Cerebellar nuclear complex (tissue), 1 donor: ENCODE measurements around the gene SETD5.

Experiments used
- DNase-seq, 2 experiments: peaks; one replicate each; lab custom pipeline; 2025; lab: John Stamatoyannopoulos, UW

Gene SETD5

DNA sequence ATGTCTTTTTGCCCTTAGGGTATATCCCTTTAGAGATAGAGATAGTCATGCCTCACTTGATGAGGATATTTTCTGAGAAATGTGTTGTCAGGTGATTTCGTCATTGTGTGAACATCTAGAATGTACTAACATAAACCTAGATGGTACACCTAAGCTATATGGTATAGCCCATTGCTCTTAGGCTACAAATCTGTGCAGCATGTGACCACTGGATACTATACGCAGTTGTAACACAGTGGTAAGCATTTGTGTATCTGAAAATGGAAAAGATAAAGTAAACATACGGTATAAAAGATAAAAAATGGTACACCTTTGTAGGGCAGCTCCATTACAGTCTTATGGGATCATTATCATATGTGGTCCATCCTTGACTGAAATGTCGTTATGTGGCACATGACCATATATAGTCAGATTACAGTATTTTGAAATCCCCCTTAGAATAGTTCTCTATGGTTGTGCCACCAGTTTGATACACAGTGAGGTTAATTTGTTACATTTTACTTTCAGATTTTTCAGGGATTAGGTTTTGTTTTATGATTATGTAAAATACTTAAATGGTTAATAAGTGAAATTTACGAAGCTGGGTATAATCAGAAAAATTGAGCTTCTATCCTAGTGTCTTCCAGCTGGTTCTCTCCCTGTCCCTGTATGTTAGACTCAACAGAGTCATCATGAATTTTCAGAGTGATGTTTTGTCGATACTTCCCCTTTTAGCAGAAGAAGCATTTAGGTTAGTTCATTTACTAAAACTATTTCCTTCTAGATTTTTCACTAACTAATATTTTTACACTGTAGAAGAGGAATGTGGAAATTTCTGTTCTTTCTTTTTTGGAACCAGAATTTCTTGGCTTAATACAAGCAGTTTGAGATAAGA is 12.8 kb downstream of the SETD5 start:
- no peak for DNase-seq

DNA sequence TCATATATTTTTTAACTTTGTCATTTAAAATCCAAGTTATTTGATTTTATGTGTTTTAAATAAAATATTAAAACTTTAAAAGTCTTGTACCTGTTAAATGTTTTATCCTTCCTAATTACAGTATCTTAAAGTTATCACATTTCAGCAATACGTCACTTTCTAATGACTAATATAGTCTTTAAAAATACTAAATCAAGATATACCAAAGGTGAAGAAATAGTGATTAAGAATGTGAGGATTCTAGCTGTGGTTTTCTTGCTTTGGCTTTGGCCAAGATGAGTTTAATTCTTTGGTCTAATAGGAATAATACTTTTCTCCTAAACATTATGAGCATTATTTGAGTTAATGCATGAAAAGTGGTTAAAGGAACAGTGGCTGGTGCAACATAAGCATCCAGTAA is 13.9 kb downstream of the SETD5 start:
- no peak for DNase-seq

DNA sequence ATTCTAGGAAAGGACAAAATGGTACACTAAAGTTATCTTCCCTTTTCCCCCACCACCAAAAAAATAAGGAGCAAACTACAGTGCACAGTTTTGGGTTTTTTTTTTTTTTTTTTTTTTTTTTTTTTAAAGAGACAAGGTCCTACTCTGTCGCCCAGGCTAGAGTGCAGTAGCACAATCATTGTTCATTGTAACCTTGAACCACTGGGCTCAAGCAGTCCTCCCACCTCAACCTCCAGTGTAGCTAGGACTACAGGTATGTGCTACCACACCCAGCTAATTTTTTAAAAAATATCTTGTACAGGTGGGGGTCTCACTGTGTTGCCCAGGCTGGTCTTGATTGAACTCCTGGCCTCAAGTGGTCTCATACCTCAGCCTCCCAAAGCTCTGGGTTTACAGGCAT is 14.9 kb downstream of the SETD5 start:
- DNase-seq: no peak

DNA sequence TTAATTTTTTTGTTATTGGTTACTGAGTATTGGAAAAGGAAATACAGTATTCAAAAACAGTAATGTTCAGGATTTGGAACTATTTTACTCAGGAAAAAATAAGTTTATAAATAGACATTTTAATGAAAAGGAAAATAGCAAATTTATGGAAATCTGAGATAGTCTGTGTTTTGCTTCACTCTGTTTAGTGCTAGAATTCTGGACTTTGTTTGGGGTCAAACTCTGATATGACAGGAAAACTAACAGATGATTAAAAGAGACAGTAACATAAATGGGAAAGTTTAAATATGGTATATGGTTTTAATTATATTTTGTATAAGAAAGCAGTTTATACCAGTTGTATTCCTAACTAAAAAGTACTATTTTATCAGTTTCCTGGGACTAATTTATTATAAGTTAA is 17.4 kb downstream of the SETD5 start:
- no peak for DNase-seq

DNA sequence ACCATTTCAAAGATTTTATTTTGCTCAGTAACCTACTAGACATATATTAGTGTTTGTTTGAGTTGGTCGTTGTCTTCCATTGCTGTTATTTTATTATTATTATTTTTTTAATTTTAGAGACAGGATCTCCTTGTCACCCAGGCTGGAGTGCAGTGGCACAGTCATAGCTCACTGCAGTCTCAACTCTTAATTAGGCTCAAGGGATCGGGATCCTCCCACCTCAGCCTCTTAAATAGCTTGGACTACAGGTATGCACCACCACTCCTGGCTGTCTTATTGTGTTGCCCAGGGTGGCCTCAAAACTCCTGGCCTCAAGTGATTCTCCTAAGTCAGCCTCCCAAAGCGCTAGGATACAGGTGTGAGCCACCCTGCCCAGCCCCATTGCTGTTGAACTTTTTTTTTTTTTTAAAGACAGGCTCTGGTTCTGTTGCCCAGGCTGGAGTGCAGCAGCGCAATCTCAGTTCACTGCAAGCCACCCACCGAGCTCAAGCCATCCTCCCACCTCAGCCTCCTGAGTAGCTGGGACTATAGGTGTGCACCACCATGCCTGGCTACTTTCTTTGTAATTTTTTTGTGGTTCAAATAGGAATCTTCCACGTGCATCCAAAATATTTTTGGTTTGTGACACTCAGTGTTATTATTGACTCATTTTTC is 18.2 kb downstream of the SETD5 start:
- no peak for DNase-seq

DNA sequence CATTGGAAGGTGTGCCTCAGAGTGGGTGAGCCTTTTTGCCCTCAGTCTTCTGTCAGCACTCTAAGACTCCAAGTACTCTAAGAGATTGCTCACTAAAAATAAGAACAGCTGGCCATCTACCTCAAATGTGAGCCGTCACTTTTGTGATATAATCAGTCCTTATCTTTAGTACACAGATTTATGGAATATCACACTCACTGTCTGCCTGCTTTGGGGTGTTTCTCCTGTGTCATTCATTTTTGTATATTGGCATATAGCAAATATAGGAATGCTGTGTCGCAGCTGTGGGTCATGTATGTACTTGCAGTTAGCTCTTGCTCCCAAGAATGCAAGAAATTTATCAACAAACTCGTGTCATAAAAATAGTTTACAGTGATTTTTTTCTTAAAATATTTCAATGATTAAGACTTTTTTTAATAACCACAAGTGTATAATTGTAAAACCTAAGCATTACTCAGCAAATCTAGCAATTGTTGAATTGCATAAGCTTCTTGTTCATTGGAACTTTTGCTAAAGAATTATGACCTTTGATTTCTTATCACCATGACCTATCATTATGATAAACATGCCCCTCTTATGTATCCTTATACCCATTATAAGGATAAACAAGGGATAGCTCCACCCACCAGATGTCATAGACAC is 18.8 kb downstream of the SETD5 start:
- no peak for DNase-seq

DNA sequence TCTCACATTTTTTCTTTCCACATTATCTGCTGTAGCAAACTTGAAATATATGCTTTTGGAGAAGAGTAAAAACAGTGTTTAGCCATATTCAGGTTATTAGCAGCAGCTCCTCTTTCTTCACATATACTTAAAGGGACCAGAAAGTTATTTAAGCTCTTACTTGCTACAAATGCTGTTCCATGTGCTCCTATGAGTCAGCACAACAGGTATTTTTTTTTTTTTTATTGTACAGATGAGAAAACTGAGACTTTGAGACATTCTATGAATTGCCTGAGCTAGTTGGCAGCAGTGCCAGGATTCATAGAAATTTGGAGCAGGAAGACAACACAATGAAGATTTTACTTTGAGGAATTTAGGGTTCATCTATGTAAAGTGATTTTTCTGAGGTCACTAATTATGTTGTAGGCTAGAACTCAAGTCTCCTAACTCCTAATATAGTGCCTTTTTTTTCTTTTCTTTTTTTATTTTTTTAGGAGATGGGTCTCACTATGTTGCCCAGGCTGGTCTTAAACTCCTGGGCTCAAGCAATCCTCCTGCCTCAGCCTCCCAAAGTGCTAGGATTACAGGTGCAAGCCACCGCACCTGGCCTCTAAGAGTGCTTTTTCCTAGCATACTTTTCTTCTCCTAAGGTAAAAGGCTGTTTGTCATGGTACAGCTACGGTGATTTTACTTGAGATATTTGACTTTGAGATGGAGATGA is 23.6 kb downstream of the SETD5 start:
- DNase-seq: no peak

DNA sequence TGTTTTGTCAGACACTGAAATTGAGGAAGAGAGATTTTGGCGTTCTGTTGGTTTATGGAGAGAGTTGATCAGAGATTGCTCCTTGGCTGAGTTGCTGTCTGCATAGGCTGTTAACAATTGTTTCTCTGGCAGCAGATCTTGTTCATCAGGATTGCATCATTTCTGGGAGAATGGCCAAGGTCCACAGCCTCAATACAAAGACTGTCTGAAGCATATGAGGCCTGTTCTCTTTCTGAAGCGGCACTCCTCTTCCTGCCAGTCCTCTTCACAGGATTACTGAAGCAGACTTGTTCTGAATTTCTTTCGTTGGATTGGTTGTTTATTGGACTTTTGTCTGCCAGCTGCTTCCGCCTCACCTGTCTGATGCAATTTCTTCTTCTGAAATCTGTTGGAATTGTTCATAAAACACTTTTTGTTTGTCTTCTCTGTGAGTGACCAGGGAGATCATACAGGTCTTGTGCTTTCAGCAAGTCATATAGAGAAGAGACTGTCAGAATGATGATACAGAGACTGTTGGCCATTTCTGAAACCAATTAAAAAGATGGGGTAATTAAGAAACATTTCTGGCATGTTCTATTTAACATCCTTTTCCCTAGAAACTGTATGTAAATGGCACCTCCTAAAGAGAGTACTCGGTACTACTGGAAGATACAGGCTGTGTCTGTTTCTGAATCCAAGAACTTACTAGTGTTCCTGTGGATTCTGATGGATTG is 25.5 kb downstream of the SETD5 start:
- peak; percentile 79 to 82 for DNase-seq

DNA sequence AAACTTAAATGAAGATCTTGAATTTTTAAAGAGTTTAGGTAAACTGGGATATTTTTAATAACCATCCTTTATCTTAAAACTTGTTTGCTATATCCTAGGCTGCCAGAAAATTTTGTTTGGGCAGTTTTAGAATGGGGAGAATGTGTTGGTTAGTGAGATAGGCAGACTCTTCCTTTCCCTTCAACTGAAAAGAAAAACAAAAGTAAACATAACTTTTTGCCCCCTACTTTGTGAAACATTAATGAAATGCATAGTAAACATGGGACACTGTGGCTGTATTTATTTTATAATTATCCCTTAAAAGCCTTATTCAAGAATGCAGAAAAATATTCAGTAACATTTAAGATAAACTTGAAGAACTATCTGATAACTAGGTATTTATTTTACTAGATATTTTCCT is 31.0 kb downstream of the SETD5 start:
- no peak for DNase-seq

DNA sequence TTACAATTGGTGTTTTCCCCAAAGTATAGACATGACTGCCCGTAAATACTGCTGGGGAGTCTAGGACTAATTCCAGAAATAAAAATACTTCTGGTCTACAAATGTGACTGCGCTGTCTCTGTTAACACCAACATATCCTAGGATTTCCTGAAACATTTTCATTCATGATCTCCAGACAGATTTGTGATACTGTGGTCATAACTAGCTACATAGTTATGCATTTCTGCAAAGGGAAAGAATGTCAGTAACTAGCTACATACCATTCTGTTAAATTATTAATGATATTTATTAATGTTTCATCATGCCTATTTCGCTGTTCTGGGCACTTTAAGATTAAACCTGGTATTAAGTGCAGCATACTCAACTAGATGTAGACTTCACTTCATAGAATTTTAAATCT is 33.3 kb downstream of the SETD5 start:
- no peak for DNase-seq

DNA sequence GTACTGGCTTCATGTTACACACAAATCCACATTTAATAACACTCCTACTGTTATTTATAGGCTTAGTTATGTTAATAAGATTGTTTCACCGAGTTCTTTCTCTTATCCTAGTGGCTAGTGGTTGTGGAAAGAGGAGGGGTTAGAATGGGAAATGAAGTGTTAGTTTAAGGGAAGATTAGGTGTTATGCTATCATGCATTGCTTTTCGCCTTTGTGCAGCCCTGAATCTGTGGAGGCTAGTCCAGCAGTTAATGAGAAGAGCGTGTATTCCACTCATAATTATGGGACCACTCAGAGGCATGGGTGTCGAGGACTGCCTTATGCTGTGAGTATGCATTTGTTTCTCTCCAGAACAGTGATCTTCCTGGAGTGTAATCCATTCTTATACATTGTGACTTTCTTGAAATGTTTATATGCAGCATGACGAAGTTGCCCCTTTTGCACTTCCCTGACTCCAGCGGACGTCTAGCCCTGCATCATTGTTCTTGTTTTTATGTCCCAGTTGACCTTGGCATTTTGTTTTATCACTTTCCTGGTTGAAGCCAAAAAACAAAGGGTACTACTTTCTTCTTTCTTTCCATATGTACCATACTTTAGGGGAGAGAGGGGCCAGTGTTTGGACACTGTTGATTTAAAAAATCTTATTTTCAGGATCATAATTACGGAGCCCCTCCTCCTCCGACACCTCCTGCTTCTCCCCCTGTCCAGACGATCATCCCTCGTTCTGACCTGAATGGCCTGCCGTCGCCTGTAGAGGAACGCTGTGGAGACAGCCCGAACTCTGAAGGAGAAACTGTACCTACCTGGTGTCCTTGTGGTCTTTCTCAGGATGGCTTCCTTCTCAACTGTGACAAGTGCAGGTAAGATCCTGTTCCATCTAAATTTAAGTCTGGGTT is 36.5 kb downstream of the SETD5 start:
- no peak for DNase-seq

DNA sequence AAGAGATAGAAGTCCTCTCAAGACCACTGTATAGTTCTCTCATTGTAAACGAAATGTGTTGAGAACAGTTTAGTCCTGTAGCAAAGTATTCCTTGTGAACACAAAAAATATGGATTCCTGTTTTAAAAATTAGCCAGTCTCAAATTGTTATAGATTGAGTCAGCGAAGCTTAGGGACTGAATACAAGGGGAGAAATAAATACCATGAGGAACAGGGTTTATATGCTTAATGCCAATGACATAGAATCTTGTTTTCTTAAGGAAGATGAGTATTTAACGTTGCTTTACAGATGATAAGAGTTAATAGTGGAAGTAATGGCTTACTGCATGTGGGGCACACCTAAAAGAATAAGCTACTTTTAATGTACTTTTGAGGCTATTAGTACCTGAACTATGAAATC is 37.9 kb downstream of the SETD5 start:
- DNase-seq: no peak

DNA sequence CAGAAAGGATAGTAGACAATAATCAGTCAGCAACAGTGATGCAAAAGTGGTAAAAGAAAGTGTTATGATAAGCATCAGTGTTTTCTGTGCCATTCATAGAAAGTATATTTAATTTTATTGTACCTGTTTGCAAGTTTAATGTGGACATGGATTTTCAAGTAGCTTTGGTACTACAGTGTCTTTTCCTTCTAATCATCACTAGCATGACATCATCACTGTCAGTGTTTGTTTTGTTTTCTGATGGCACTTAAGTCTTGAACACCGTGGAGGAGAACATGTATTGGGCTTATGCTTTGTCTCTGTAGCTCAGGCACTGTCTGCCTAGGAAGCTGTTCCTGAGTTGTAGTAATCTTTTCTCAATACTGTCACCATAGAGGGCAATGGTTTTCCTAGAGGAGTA is 41.9 kb downstream of the SETD5 start:
- DNase-seq: no peak

DNA sequence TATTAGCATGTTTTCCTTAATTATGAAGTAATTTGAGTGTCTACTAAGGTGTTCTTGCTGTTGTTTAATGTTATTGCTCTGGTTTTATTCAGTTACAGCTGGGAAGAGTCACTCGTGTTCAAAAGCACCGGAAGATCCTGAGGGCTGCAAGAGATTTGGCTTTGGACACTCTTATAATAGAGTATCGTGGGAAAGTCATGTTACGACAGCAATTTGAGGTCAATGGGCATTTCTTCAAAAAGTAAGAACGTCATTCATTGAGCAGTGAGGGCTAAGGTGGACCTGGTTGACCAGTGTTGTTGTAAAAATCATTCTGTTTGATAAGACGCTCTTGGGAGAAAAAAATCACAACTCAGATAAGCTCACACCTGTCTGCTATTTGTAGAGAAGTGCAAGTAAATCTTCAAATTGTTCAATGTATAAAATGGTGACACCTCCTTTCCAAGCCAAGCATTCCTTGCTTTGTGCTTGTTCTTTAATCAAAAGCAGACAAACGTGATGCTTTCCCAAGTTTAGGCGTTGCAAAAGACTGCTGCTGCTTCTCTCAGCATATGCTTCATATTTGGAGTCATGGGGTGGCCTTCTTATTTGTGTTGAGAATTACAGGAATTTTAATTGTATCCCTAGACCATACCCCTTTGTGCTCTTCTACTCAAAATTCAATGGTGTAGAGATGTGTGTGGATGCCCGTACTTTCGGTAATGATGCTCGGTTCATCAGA is 44.2 kb downstream of the SETD5 start:
- DNase-seq: no peak

DNA sequence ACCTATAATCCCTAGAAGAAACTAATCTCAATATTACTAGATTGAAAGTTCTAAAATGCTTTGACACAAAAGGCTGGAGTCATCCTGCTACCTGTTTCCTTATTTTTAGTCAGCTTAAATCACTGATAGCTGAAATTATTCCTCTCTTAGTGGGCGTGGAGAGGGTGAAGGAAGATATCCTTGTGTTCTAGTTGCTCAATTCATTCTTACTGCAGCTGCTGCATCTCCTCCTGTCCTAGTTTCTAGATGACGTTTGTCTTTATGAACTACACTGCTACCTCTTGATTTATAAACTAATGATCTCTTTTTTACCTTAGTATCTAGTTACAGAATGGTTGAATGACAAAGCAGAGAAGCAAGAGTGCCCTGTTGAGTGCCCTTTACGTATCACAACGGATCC is 50.7 kb downstream of the SETD5 start:
- no peak for DNase-seq

DNA sequence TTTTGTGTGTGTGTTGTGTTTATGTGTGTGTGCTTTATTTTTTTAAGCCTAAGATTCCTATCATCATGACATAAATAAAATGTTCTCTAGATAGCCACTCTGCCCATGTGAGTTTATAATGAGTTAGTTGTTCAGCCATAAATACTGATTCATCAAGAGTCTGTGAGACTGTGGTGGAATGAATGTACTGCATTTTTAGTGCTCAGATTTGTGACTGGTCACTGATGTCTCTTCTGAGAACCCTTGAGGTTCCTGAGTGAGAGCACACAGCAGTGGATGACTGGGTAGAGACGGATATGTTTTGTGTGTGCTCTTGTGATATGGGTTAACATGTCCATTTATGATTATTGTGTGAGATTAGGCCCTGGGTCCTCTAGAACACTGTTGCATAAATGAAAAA is 51.2 kb downstream of the SETD5 start:
- DNase-seq: no peak

DNA sequence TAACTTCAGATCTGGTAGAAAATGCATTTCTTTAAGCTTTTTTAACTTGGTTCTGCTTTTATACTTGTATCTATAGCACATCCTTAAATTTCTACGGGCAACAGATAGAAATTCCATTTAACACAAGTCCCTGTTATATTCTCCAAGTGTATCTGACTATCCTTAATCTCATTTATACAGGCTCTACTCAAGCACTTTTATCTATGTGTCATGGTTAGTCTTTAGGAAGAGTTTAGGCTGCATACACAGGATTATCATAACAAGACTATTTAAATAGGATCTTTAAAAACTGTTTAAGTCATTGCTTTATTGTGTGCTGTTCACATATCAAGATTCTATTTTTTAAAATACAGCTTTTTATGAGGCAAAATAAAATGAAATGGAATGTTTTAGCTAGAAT is 52.7 kb downstream of the SETD5 start:
- no peak for DNase-seq

DNA sequence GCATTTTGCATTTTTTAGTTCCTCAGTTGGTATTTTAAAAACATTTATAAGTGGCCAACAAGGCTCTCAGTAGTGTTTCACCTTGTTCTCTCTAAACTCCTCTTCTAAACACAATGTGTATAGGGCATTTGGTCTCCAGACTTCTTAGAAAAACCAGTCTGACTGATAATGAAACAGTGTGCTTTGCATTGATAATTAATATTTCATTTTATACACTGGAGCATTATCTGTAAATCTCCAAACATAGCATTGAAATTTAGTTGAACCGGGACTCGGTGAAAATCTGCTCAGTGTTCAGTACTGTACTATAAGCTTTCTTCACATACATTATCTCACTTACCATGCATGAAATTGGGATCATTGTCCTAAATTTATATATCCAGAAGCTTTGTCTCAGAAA is 53.6 kb downstream of the SETD5 start:
- DNase-seq: no peak

DNA sequence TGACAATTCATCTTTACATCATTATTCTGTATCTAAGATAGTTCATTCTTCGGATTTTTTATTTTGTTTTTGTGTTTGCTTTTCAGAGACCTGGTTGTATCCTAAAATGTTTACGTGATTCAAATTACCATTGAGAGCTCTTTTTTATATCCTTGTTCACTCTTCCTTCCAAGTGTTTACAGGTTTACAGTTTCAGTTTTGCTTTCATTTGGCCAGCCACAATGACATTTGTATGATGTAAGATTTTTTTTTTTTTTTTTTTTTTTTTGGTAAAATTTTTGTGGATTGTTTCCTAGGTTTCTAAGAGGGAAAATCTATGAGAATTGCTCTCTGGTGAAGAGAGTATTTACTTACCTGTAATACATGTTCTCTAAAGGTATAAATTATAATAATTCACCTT is 55.0 kb downstream of the SETD5 start:
- DNase-seq: no peak

DNA sequence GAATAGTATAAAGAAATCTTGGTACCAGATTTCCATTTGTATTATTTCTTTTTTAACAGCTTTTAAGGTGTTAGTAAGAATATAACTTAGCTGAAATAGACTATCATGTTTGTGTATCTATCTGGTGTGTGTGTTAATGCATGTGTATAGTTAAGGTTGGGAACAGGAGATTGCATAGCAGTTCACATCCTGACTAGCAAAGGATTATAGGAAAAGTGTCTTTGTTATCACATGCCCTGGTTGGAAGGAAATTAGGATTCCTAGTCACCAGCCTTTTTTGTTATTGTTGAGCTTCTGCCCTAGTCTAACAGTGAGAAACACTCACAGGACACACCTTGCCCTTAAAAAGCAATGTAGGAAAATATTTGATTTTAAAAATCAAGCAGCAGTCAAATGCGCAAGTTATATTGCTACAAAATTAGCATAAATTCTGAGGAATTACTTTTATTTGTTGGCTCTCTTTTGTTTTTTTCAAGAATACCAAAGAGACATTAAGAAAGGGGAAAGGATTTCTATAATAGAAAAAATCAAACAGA is 58.2 kb downstream of the SETD5 start:
- no peak for DNase-seq
